ENCODE measurements around the gene AFAP1L2.

AFAP1L2 gene

DNA sequence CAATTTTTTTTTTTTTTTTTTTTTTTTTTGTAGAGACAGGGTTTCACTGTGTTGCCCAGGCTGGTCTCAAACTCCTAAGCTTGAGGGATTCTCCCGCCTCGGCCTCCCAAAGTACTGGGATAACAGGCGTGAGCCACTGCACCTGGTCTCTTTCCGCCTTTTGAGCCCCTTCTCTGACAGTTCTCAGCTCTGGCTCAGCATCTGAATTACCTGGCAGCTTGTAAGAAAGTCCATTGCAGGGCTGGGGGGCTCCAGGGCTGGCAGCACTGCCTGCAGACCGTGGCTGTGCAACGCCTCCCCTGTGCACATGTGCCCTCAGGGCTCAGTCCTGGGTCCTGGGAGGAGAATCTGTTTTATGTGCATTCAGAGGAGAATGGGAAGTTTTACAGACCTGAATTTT, 127.6 kb downstream of the AFAP1L2 start:
- no peak for DNase-seq (ENCODE audit: low read depth)
- no peak for TF ChIP-seq CTCF (IDR thresholded peaks at IDR 0.05; ENCODE audit: insufficient read depth, low read depth, low read length, missing control alignments)
- no peak overlapping the region for H3K4me3 ChIP-seq (ENCODE audit: low read depth, low read length)

DNA sequence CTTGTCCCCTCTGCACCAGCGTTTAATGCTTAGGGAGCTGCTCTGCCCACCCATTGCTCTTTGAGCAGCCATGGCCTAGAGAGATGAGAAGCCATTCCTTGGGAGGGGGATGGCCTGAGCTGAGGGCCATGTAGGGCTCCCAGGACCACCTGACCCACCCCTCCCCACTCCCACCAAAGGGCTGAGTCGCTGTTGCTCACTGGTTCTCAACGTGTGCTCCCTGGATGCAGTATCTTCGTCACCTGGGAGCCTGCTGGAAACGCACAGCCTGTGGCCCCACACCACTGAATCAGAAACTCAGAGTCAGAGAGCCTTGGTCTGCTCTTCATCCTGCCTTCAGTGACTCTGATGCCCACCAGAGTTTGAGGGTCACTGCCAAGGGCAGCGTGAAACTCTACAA, 128.2 kb downstream of the AFAP1L2 start:
- no peak for TF ChIP-seq CTCF (IDR thresholded peaks at IDR 0.05; ENCODE audit: insufficient read depth, low read depth, low read length, missing control alignments)
- no peak overlapping the region for H3K4me3 ChIP-seq (ENCODE audit: low read depth, low read length)

GRCh38 chr10:114274616-114275453, 129.5 kb downstream of the AFAP1L2 start:
- H3K4me3 ChIP-seq (ENCODE audit: low read depth, low read length): no peak overlapping the region
- no peak for DNase-seq (ENCODE audit: low read depth)
- TF ChIP-seq CTCF (IDR thresholded peaks at IDR 0.05; ENCODE audit: insufficient read depth, low read depth, low read length, missing control alignments): no peak

More for the DNA sequence above, 128.2 kb downstream of the AFAP1L2 start:
- no peak for DNase-seq (ENCODE audit: low read depth)

- no peak overlapping the region for H3K4me3 ChIP-seq (ENCODE audit: low read depth, low read length)
- no peak for TF ChIP-seq CTCF (IDR thresholded peaks at IDR 0.05; ENCODE audit: insufficient read depth, low read depth, low read length, missing control alignments)
- no peak for DNase-seq (ENCODE audit: low read depth)
These were observed 130.4 kb downstream of the AFAP1L2 start for GRCh38 chr10:114273910-114274309.

DNA sequence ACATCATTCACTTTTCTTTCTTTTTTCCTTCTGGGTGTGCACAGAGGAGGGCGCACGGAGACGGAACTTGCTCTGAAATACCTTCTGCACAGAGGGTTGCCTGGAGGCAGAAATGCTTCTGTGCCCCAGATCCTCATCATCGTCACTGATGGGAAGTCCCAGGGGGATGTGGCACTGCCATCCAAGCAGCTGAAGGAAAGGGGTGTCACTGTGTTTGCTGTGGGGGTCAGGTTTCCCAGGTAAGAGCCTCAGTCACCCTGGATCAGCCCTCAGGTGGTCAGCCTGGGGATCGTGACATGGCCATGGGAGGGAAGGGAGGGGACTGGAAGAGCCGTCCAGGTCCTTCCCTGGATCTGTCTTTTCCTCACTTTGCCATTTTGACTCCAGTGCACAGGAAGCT, 131.6 kb downstream of the AFAP1L2 start:
- no peak for TF ChIP-seq CTCF (IDR thresholded peaks at IDR 0.05; ENCODE audit: insufficient read depth, low read depth, low read length, missing control alignments)
- DNase-seq (ENCODE audit: low read depth): no peak

DNA sequence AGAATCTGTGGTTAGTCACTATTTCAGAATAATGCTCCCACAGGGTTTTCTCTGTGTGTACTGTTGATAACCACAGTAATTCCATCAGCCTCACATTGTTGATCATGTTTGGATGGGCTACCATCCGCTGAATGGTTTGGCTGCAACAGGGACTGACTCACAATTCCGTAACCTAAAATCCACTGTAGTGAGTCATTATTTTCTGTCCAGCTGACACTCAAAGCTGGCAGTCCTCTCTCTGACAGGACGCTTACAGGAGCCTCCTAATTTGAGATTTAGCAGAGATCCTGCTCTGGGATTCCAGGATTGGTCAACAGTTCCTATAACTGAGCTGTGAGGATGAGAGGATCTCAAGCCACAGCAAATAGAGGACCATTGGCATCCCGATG, 132.5 kb downstream of the AFAP1L2 start:
- DNase-seq (ENCODE audit: low read depth): no peak
- no peak overlapping the region for H3K4me3 ChIP-seq (ENCODE audit: low read depth, low read length)
- no peak for TF ChIP-seq CTCF (IDR thresholded peaks at IDR 0.05; ENCODE audit: insufficient read depth, low read depth, low read length, missing control alignments)

More for the DNA sequence above, 131.6 kb downstream of the AFAP1L2 start:
- H3K4me3 ChIP-seq (ENCODE audit: low read depth, low read length): no peak overlapping the region

All from GM12865 (cell line).